Subcutaneous abdominal adipose tissue (tissue), 5 donors: ENCODE results near the gene NHLH1.

Experiments used
- H3K27ac ChIP-seq: one replicate; pipeline ENCODE4 v1.7.0; 2013; ENCODE audit warnings: low read depth, mild to moderate bottlenecking, inconsistent platforms, low read length, moderate library complexity
- H3K27me3 ChIP-seq, 5 donors: one replicate each; pipeline ENCODE4 v1.7.0; 2013; ENCODE audit warnings: low read length in 5 of 5, inconsistent platforms in 1 of 5; ENCODE audit not compliant: control insufficient read depth in 5 of 5, insufficient read depth in 4 of 5
- H3K36me3 ChIP-seq, 5 donors: one replicate each; pipeline ENCODE4 v1.7.0; 2013; ENCODE audit warnings: low read length in 5 of 5; ENCODE audit not compliant: control insufficient read depth in 5 of 5, insufficient read depth in 5 of 5
- H3K4me1 ChIP-seq, 5 donors: one replicate each; pipeline ENCODE4 v1.7.0; 2013; ENCODE audit warnings: low read length in 5 of 5, mild to moderate bottlenecking in 3 of 5, moderate library complexity in 1 of 5; ENCODE audit not compliant: control insufficient read depth in 5 of 5, insufficient read depth in 5 of 5
- H3K4me3 ChIP-seq, 5 donors: one replicate each; pipeline ENCODE4 v1.7.0; 2013; ENCODE audit warnings: low read length in 5 of 5, low read depth in 1 of 5
- H3K9ac ChIP-seq, 5 donors: one replicate each; pipeline ENCODE4 v1.7.0; 2013; ENCODE audit warnings: low read length in 5 of 5, mild to moderate bottlenecking in 4 of 5, moderate library complexity in 3 of 5
- H3K9me3 ChIP-seq, 5 donors: one replicate each; pipeline ENCODE4 v1.7.0; 2013; ENCODE audit warnings: low read length in 5 of 5; ENCODE audit not compliant: control insufficient read depth in 5 of 5
- donor health status: healthy.
- donor health status: healthy.
- donor health status: healthy.
- donor health status: healthy.
- donor health status: healthy.

The NHLH1 gene

DNA sequence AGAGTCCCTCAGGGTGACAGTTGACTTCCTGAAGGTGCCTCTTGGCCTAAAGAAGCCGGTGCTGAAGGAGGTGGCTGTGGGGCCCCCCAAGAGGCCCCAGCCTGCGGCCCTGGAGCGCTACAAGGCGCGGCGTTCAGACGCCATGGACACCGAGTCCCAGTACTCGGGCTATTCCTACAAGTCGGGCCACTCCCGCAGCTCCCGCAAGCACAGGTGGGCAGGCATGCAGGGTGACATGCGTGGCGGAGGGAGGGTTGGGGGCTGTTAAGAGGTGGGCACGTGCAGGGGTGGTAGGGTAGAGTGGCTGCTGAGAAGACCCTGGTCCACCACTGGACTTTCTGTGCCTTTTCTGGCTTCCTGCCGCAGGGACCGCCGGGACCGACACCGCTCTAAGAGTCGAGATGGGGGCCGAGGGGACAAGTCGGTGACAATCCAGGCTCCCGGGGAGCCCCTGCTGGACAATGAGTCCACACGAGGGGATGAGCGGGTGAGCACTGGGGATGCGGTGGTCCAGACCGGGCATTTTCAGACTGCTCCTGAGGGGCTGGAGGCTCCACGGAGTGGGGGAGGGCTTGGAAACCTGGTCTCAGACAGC is 48.9 kb downstream of the NHLH1 start:
- Histone ChIP-seq H3K27me3 (peaks cover 0 to 19% (median 5%) of the 10 kb centered on the region in 5 donors), H3K36me3 (peaks cover 0 to 3% (median 0%) of the 10 kb centered on the region in 5 donors), H3K4me3 (no peak overlapping the region), H3K27ac (no peak overlapping the region), H3K4me1 (no peaks in the 10 kb centered on the region), H3K9me3 (no peaks in the 10 kb centered on the region), H3K9ac (no peak overlapping the region)

- H3K9me3 ChIP-seq: no peaks in the 10 kb centered on the region
- H3K36me3 ChIP-seq: peaks cover 0 to 3% (median 0%) of the 10 kb centered on the region in 5 donors
- H3K4me3 ChIP-seq: no peak overlapping the region
Measured at GRCh38 chr1:160416369-160416768, 49.5 kb downstream of the NHLH1 start.

DNA sequence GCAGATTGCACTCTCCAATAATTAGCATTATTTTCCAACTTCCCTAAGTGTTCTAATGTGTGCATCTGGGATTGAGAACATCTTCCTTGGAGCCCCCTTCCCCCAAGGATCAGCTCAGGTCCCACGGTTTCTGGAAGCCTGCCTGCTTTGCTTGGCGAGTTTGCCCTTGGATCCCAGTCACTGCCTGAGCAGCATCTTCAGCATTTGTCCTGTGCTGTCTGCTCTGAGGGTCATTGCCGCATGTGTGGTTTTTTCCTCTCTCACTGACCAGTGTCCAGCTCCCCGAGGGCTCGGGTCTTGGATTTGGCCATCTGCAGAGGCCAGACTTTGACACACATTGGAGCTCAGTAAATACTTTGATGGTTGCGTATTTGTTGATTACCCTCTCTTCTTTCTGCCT is 51.6 kb downstream of the NHLH1 start:
- no peaks in the 10 kb centered on the region for H3K9me3 ChIP-seq
- H3K27me3 ChIP-seq: peaks cover 0 to 8% (median 0%) of the 10 kb centered on the region in 5 donors
- H3K4me1 ChIP-seq: no peaks in the 10 kb centered on the region
- H3K4me3 ChIP-seq: no peak overlapping the region
- no peak overlapping the region for H3K27ac ChIP-seq
- peaks cover 0 to 3% (median 0%) of the 10 kb centered on the region in 5 donors for H3K36me3 ChIP-seq
- H3K9ac ChIP-seq: no peak overlapping the region

More at GRCh38 chr1:160416369-160416768, 49.5 kb downstream of the NHLH1 start:
- Histone ChIP-seq H3K27ac (no peak overlapping the region), H3K9ac (no peak overlapping the region), H3K4me1 (no peaks in the 10 kb centered on the region), H3K27me3 (peaks cover 0 to 14% (median 3%) of the 10 kb centered on the region in 5 donors)

- no peak overlapping the region for H3K27ac ChIP-seq
- H3K36me3 ChIP-seq: peaks cover 0 to 3% (median 0%) of the 10 kb centered on the region in 5 donors
- H3K9ac ChIP-seq: no peak overlapping the region
- no peaks in the 10 kb centered on the region for H3K9me3 ChIP-seq
- no peaks in the 10 kb centered on the region for H3K4me1 ChIP-seq
- no peak overlapping the region for H3K4me3 ChIP-seq
- H3K27me3 ChIP-seq: peaks cover 0 to 4% (median 0%) of the 10 kb centered on the region in 5 donors
Measured at GRCh38 chr1:160419150-160419837, 52.4 kb downstream of the NHLH1 start.

- no peak overlapping the region for H3K9ac ChIP-seq
- no peak overlapping the region for H3K4me3 ChIP-seq
- no peaks in the 10 kb centered on the region for H3K9me3 ChIP-seq
- no peak overlapping the region for H3K27ac ChIP-seq
- H3K27me3 ChIP-seq: peaks cover 0 to 4% (median 0%) of the 10 kb centered on the region in 5 donors
- H3K36me3 ChIP-seq: peaks cover 0 to 3% (median 0%) of the 10 kb centered on the region in 5 donors
- no peaks in the 10 kb centered on the region for H3K4me1 ChIP-seq
Measured at GRCh38 chr1:160419838-160420169, 52.9 kb downstream of the NHLH1 start.

- Histone ChIP-seq H3K27ac (no peak overlapping the region), H3K4me3 (no peak overlapping the region), H3K36me3 (peaks cover 0 to 3% (median 0%) of the 10 kb centered on the region in 5 donors), H3K4me1 (no peaks in the 10 kb centered on the region), H3K9ac (no peak overlapping the region), H3K27me3 (peaks cover 0 to 4% (median 0%) of the 10 kb centered on the region in 5 donors), H3K9me3 (no peaks in the 10 kb centered on the region)
Measured at GRCh38 chr1:160420881-160421842, 54.3 kb downstream of the NHLH1 start.

DNA sequence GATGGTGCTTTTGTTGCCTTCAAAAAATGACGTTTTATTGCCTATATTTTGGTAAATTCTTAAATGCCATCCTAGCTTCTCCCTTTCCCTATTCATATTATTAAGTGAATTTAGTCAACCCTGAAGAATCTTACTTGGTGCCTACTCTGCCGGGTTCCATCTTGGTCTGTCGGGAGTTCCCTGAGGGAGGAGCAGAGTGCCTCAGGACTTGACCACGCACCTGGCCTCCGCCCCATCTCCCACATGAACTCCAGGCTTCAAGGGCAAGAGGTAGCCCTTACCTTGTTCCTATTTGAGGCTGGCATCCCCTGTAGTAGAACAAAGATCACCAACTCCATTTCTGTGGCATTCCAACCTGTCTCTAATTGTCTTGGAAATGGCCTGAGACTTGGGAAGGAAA is 55.0 kb downstream of the NHLH1 start:
- Histone ChIP-seq H3K36me3 (peaks cover 0 to 3% (median 0%) of the 10 kb centered on the region in 5 donors), H3K27me3 (peaks cover 0 to 4% (median 0%) of the 10 kb centered on the region in 5 donors), H3K4me1 (no peaks in the 10 kb centered on the region), H3K9ac (no peak overlapping the region), H3K4me3 (no peak overlapping the region), H3K27ac (no peak overlapping the region), H3K9me3 (no peaks in the 10 kb centered on the region)
